H9 (cell line): Measurements from ENCODE around the gene NKX2-3. TPM values are rescaled to one million over a fixed set of nuclear protein-coding genes. Genes with fewer than 3 reads are reported as not detected.

Source experiments
- DNase-seq: peaks from one replicate; pipeline ENCODE4 v3.0.0-alpha.2; 2017
- H2AFZ ChIP-seq: one replicate; pipeline ENCODE4 v1.6.1; 2013; ENCODE audit warnings: mild to moderate bottlenecking, low read length, control low read depth, moderate library complexity
- H2AK5ac ChIP-seq: 2 replicates; pipeline ENCODE4 v1.6.1; 2013; ENCODE audit warnings: low read length, control low read depth, mixed read lengths; ENCODE audit not compliant: insufficient read length
- H2BK120ac ChIP-seq: one replicate; pipeline ENCODE4 v1.6.1; 2013; ENCODE audit warnings: low read depth, mild to moderate bottlenecking, low read length, control low read depth, inconsistent platforms; ENCODE audit not compliant: poor library complexity, severe bottlenecking
- H2BK12ac ChIP-seq: 2 replicates; pipeline ENCODE4 v1.6.1; 2013; ENCODE audit warnings: low read length, control low read depth, mixed read lengths, low read depth; ENCODE audit not compliant: insufficient read length
- H2BK15ac ChIP-seq: 2 replicates; pipeline ENCODE4 v1.6.1; 2013; ENCODE audit warnings: low read depth, low read length, control low read depth
- H2BK20ac ChIP-seq: one replicate; pipeline ENCODE4 v1.6.1; 2013; ENCODE audit warnings: low read depth, mild to moderate bottlenecking, low read length, control low read depth, inconsistent platforms; ENCODE audit not compliant: poor library complexity, severe bottlenecking
- H2BK5ac ChIP-seq: 2 replicates; pipeline ENCODE4 v1.6.1; 2013; ENCODE audit warnings: low read length, control low read depth, mixed read lengths; ENCODE audit not compliant: insufficient read length
- H3K14ac ChIP-seq: 2 replicates; pipeline ENCODE4 v1.6.1; 2013; ENCODE audit warnings: low read length, control low read depth; ENCODE audit not compliant: insufficient read depth
- H3K18ac ChIP-seq: 2 replicates; pipeline ENCODE4 v1.6.1; 2013; ENCODE audit warnings: low read depth, mild to moderate bottlenecking, mixed read lengths, low read length, control low read depth; ENCODE audit not compliant: insufficient read length
- H3K23ac ChIP-seq: 2 replicates; pipeline ENCODE4 v1.6.1; 2013; ENCODE audit warnings: low read length, control low read depth, mixed read lengths, low read depth; ENCODE audit not compliant: insufficient read length
- H3K23me2 ChIP-seq: 2 replicates; pipeline ENCODE4 v1.6.1; 2013; ENCODE audit warnings: low read depth, mild to moderate bottlenecking, mixed read lengths, low read length, control low read depth; ENCODE audit not compliant: insufficient read length, poor library complexity, severe bottlenecking
- H3K27ac ChIP-seq: 2 replicates; pipeline ENCODE4 v1.5.1; 2013; ENCODE audit warnings: low read length, control low read depth, mixed read lengths, low read depth; ENCODE audit not compliant: insufficient read length
- H3K27me3 ChIP-seq: 2 replicates; pipeline ENCODE4 v1.6.1; 2013; ENCODE audit warnings: low read length, control low read depth, inconsistent platforms; ENCODE audit not compliant: insufficient read depth
- H3K4ac ChIP-seq: 2 replicates; pipeline ENCODE4 v1.6.1; 2013; ENCODE audit warnings: low read depth, mild to moderate bottlenecking, control low read depth, inconsistent platforms, low read length, moderate library complexity
- H3K4me1 ChIP-seq: 2 replicates; pipeline ENCODE4 v1.6.1; 2013; ENCODE audit warnings: low read length, control low read depth, inconsistent platforms; ENCODE audit not compliant: insufficient read depth
- H3K4me2 ChIP-seq: 2 replicates; pipeline ENCODE4 v1.6.1; 2013; ENCODE audit warnings: low read length, control low read depth, mixed read lengths; ENCODE audit not compliant: insufficient read length, insufficient read depth
- H3K56ac ChIP-seq: 2 replicates; pipeline ENCODE4 v1.6.1; 2013; ENCODE audit warnings: low read depth, mild to moderate bottlenecking, mixed read lengths, low read length, control low read depth; ENCODE audit not compliant: insufficient read length
- H3K79me1 ChIP-seq: 2 replicates; pipeline ENCODE4 v1.6.1; 2013; ENCODE audit warnings: low read depth, mild to moderate bottlenecking, moderate library complexity, low read length, control low read depth, inconsistent platforms; ENCODE audit not compliant: insufficient read depth, poor library complexity, severe bottlenecking
- H3K79me2 ChIP-seq: 2 replicates; pipeline ENCODE4 v1.6.1; 2013; ENCODE audit warnings: low read length, control low read depth, inconsistent platforms; ENCODE audit not compliant: insufficient read depth
- H3K9ac ChIP-seq: 2 replicates; pipeline ENCODE4 v1.6.1; 2013; ENCODE audit warnings: low read length, control low read depth, mixed read lengths; ENCODE audit not compliant: insufficient read length; ENCODE audit errors: extremely low read depth
- H3K9me3 ChIP-seq: one replicate; pipeline ENCODE4 v1.6.1; 2013; ENCODE audit warnings: low read depth, low read length, inconsistent platforms; ENCODE audit not compliant: control insufficient read depth
- H3T11ph ChIP-seq: one replicate; pipeline ENCODE4 v1.6.1; 2013; ENCODE audit warnings: mild to moderate bottlenecking, low read length, control low read depth, inconsistent platforms
- H4K20me1 ChIP-seq: one replicate; pipeline ENCODE4 v1.6.1; 2013; ENCODE audit not compliant: control insufficient read depth, insufficient read length, insufficient read depth
- H4K5ac ChIP-seq: 2 replicates; pipeline ENCODE4 v1.6.1; 2013; ENCODE audit warnings: low read depth, mild to moderate bottlenecking, mixed read lengths, low read length, control low read depth; ENCODE audit not compliant: insufficient read length
- H4K8ac ChIP-seq: replicated peaks from 2 replicates; pipeline ENCODE4 v1.6.1; 2013; ENCODE audit warnings: low read length, control low read depth, mixed read lengths, low read depth; ENCODE audit not compliant: insufficient read length
- H4K91ac ChIP-seq: 2 replicates; pipeline ENCODE4 v1.6.1; 2013; ENCODE audit warnings: low read depth, mild to moderate bottlenecking, moderate library complexity, mixed read lengths, low read length, control low read depth; ENCODE audit not compliant: insufficient read length
- H3K27ac Mint-ChIP-seq, 3 experiments: 2 replicates in 2 of 3; 3 replicates in 1 of 3; pipeline ENCODE4 v1.8.0; 2020 to 2021; ENCODE audit warnings: mixed read lengths in 3 of 3, mild to moderate bottlenecking in 1 of 3, moderate library complexity in 1 of 3
- H3K27me3 Mint-ChIP-seq: 2 replicates; pipeline ENCODE4 v1.8.0; 2021; ENCODE audit warnings: low read depth, mild to moderate bottlenecking, moderate library complexity, mixed read lengths
- H3K36me3 Mint-ChIP-seq, 3 experiments: 2 replicates in 2 of 3; 3 replicates in 1 of 3; pipeline ENCODE4 v1.8.0; 2020 to 2021; ENCODE audit warnings: low read depth in 3 of 3, mixed read lengths in 3 of 3; ENCODE audit not compliant: insufficient read depth in 1 of 3
- H3K4me1 Mint-ChIP-seq, 2 experiments: 2 replicates each; pipeline ENCODE4 v1.8.0; 2020; ENCODE audit warnings: mixed read lengths in 2 of 2
- H3K4me3 Mint-ChIP-seq, 2 experiments: 2 replicates in 1 of 2; 3 replicates in 1 of 2; pipeline ENCODE4 v1.8.0; 2020 to 2021; ENCODE audit warnings: mild to moderate bottlenecking in 2 of 2, mixed read lengths in 2 of 2, moderate library complexity in 1 of 2
- H3K9me3 Mint-ChIP-seq, 2 experiments: 2 replicates in 1 of 2; 3 replicates in 1 of 2; pipeline ENCODE4 v1.8.0; 2020; ENCODE audit warnings: mild to moderate bottlenecking in 2 of 2, mixed read lengths in 2 of 2, moderate library complexity in 1 of 2
- WGBS: extraction: QIAGEN DNeasy Blood & Tissue Kit; methylation state at CpG from one replicate; pipeline ENCODE4 v1.1.7; 2013; ENCODE audit warnings: missing lambda C conversion rate, low lambda C conversion rate, mixed read lengths; ENCODE audit not compliant: insufficient read length; ENCODE audit errors: extremely low coverage; 5-methylcytosine and 5-hydroxymethylcytosine counted together
- total RNA-seq: library from RNA; stranded (reverse); gene quantifications from 2 replicates; pipeline ENCODE4 v1.2.1, GENCODE V29; 2021
- TF ChIP-seq, protein P1 (sequence below): fragments of 200-600 bp; sonication (generic); conservative IDR thresholded peaks from 3 replicates; pipeline ENCODE4 v1.8.0; 2021; ENCODE audit warnings: antibody characterized with exemption, mild to moderate bottlenecking

Gene NKX2-3
- total RNA-seq, 1 experiment from 2014 or later = not detected

GRCh38 chr10:99497343-99498025 lies 35.3 kb upstream of the NKX2-3 start:
- WGBS = no CpG with 5 or more reads among the region's 6 CpGs
- Histone ChIP-seq H4K5ac (no peak overlapping the region), H3K9me3 (no peaks in the 10 kb centered on the region), H3K4ac (no peak overlapping the region), H3K4me2 (no peak overlapping the region), H3K27me3 (no peaks in the 10 kb centered on the region; the same call in 1 of the 2 replicates), H2AK5ac (no peak overlapping the region), H3K79me1 (no peaks in the 10 kb centered on the region), H2AFZ (no peak overlapping the region), H3K79me2 (no peaks in the 10 kb centered on the region), H3K14ac (no peak overlapping the region; the same call in 1 of the 2 replicates), H3K23ac (no peak overlapping the region), H3K9ac (no peak overlapping the region), H3T11ph (no peak overlapping the region), H2BK120ac (no peak overlapping the region), H4K20me1 (no peaks in the 10 kb centered on the region), H3K56ac (no peak overlapping the region), H2BK15ac (no peak overlapping the region), H3K27ac (no peak overlapping the region), H4K91ac (no peak overlapping the region), H4K8ac (no peak overlapping the region), H2BK12ac (no peak overlapping the region), H3K18ac (no peak overlapping the region), H3K4me1 (no peaks in the 10 kb centered on the region), H3K23me2 (no peaks in the 10 kb centered on the region), H2BK5ac (no peak overlapping the region), H2BK20ac (no peak overlapping the region)
- H3K9me3 Mint-ChIP-seq = no peaks in the 10 kb centered on the region
- H3K4me3 Mint-ChIP-seq = no peak overlapping the region
- peaks cover 80% of the 10 kb centered on the region for H3K27me3 Mint-ChIP-seq
- no peaks in the 10 kb centered on the region for H3K4me1 Mint-ChIP-seq
- H3K27ac Mint-ChIP-seq = no peak overlapping the region
- TF ChIP-seq, protein P1, sequence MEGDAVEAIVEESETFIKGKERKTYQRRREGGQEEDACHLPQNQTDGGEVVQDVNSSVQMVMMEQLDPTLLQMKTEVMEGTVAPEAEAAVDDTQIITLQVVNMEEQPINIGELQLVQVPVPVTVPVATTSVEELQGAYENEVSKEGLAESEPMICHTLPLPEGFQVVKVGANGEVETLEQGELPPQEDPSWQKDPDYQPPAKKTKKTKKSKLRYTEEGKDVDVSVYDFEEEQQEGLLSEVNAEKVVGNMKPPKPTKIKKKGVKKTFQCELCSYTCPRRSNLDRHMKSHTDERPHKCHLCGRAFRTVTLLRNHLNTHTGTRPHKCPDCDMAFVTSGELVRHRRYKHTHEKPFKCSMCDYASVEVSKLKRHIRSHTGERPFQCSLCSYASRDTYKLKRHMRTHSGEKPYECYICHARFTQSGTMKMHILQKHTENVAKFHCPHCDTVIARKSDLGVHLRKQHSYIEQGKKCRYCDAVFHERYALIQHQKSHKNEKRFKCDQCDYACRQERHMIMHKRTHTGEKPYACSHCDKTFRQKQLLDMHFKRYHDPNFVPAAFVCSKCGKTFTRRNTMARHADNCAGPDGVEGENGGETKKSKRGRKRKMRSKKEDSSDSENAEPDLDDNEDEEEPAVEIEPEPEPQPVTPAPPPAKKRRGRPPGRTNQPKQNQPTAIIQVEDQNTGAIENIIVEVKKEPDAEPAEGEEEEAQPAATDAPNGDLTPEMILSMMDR = no peak
- DNase-seq = no peak
- H3K36me3 Mint-ChIP-seq = no peaks in the 10 kb centered on the region
